HepG2 (cell line): Measurements from ENCODE around the gene ZC3H4. TPM values are rescaled to one million over a fixed set of nuclear protein-coding genes. Genes with fewer than 3 reads are reported as not detected.

Source experiments
- CSRNP2 ChIP-seq: sonication (generic); formaldehyde crosslinking; conservative IDR thresholded peaks from 2 replicates; pipeline ENCODE4 v1.8.0; 2022; ENCODE audit warnings: low read depth, missing genetic modification reagents
- KAT7 ChIP-seq: IDR thresholded peaks from 2 replicates; pipeline ENCODE4 v1.6.1; 2018; ENCODE audit warnings: borderline replicate concordance, missing compliant biosample characterization
- NCOA2 ChIP-seq: sonication (generic); formaldehyde crosslinking; IDR thresholded peaks from 2 replicates; pipeline ENCODE4 v1.8.0; 2022; ENCODE audit warnings: inconsistent platforms
- PRPF4 ChIP-seq: fragments of 200-400 bp; formaldehyde crosslinking; IDR thresholded peaks from 2 replicates; pipeline ENCODE4 v1.6.1; 2016; ENCODE audit warnings: low read length, low read depth; ENCODE audit not compliant: poor library complexity, severe bottlenecking
- RBFOX2 ChIP-seq: fragments of 200-400 bp; formaldehyde crosslinking; IDR thresholded peaks from 2 replicates; pipeline ENCODE4 v1.6.1; 2017; ENCODE audit warnings: low read depth, mild to moderate bottlenecking, low read length
- REXO4 ChIP-seq: sonication (generic); formaldehyde crosslinking; IDR thresholded peaks from 2 replicates; pipeline ENCODE4 v1.8.0; 2022; ENCODE audit warnings: missing genetic modification reagents, mild to moderate bottlenecking, borderline replicate concordance
- RNF2 ChIP-seq: fragments of 450-650 bp; conservative IDR thresholded peaks from 2 replicates; pipeline ENCODE4 v1.6.1; 2016; ENCODE audit warnings: low read depth
- SP5 ChIP-seq: IDR thresholded peaks from 2 replicates; pipeline ENCODE4 v1.6.1; 2016; ENCODE audit warnings: low read depth, borderline replicate concordance
- ZNF3 ChIP-seq: IDR thresholded peaks from 2 replicates; pipeline ENCODE4 v1.7.0; 2017; ENCODE audit warnings: inconsistent platforms
- ZNF318 ChIP-seq: sonication (generic); formaldehyde crosslinking; IDR thresholded peaks from 2 replicates; pipeline ENCODE4 v1.4.0; 2020; ENCODE audit warnings: mild to moderate bottlenecking, missing genetic modification reagents
- ZNF383 ChIP-seq: sonication (generic); formaldehyde crosslinking; IDR thresholded peaks from 2 replicates; pipeline ENCODE4 v1.4.0; 2020; ENCODE audit warnings: missing genetic modification reagents, mild to moderate bottlenecking, borderline replicate concordance
- ZNF543 ChIP-seq: sonication (generic); formaldehyde crosslinking; IDR thresholded peaks from 2 replicates; pipeline ENCODE4 v1.4.0; 2020; ENCODE audit warnings: mild to moderate bottlenecking, missing genetic modification reagents
- ZNF546 ChIP-seq: sonication (generic); formaldehyde crosslinking; conservative IDR thresholded peaks from 2 replicates; pipeline ENCODE4 v1.8.1; 2023; ENCODE audit warnings: mild to moderate bottlenecking, missing genetic modification reagents
- ZNF570 ChIP-seq: sonication (generic); formaldehyde crosslinking; IDR thresholded peaks from 2 replicates; pipeline ENCODE4 v1.4.0; 2020; ENCODE audit warnings: mild to moderate bottlenecking, missing genetic modification reagents, borderline replicate concordance
- ZNF619 ChIP-seq: sonication (generic); formaldehyde crosslinking; IDR thresholded peaks from 2 replicates; pipeline ENCODE4 v1.4.0; 2020; ENCODE audit warnings: mild to moderate bottlenecking, missing genetic modification reagents
- ZNF704 ChIP-seq: sonication (generic); formaldehyde crosslinking; IDR thresholded peaks from 2 replicates; pipeline ENCODE4 v1.8.1; 2023; ENCODE audit warnings: mild to moderate bottlenecking, inconsistent platforms, moderate library complexity, missing genetic modification reagents, borderline replicate concordance
- ZNF75D ChIP-seq: sonication (generic); formaldehyde crosslinking; IDR thresholded peaks from 2 replicates; pipeline ENCODE4 v1.8.1; 2023; ENCODE audit warnings: missing genetic modification reagents, mild to moderate bottlenecking, borderline replicate concordance
- polyA plus RNA-seq, 8 experiments: library from polyadenylated mRNA; depleted of rRNA in 3 of 8; stranded (reverse) in 7 of 8; unstranded in 1 of 8; fragments of >200 nt; fragmentation: Illumina TruSeq in 4 of 8; extraction: Trizol in 4 of 8; gene quantifications; 2 replicates each; pipeline versions ENCODE4 v1.2.1 to v1.2.3, GENCODE V29; 2011 to 2016; ENCODE audit warnings: low read depth in 4 of 8, missing spikeins in 1 of 8, mixed read lengths in 1 of 8; ENCODE audit not compliant: insufficient read depth in 1 of 8
- total RNA-seq, 5 experiments: library from RNA; depleted of rRNA; stranded (reverse); fragments of >200 nt; fragmentation: Illumina TruSeq; extraction: Trizol; gene quantifications; 2 replicates each; pipeline ENCODE4 v1.2.3, GENCODE V29; 2016; ENCODE audit warnings: low read depth in 1 of 5

Gene ZC3H4
- total and polyA plus RNA-seq, 2 of the 13 experiments (the other 11 are each of a cell fraction or from before 2014, with no cell fraction given), result 1.8 to 10.7 TPM

- TF ChIP-seq CSRNP2 (CRISPR knock-in tag), result no peak
- no peak for TF ChIP-seq PRPF4
- peak; percentile 82; the same call in 1 of the 2 replicates for TF ChIP-seq ZNF543 (CRISPR knock-in tag)
- peak; percentile 93 for TF ChIP-seq NCOA2 (CRISPR knock-in tag)
- peak; percentile 34; the same call in 1 of the 2 replicates for TF ChIP-seq KAT7
- TF ChIP-seq ZNF546 (CRISPR knock-in tag), result no peak
- peak; percentile 56; the same call in 1 of the 2 replicates for TF ChIP-seq RBFOX2
- TF ChIP-seq SP5 (CRISPR knock-in tag), result peak; percentile 89
- peak; percentile 77; the same call in 1 of the 2 replicates for TF ChIP-seq ZNF318 (CRISPR knock-in tag)
- TF ChIP-seq ZNF619 (CRISPR knock-in tag), result no peak
- TF ChIP-seq ZNF3, result no peak
- no peak for TF ChIP-seq RNF2
- no peak for TF ChIP-seq ZNF75D (CRISPR knock-in tag)
- no peak for TF ChIP-seq ZNF383 (CRISPR knock-in tag)
- TF ChIP-seq ZNF570 (CRISPR knock-in tag), result no peak
- no peak for TF ChIP-seq ZNF704 (CRISPR knock-in tag)
- TF ChIP-seq REXO4 (CRISPR knock-in tag), result no peak
These were observed 17.4 kb downstream of the ZC3H4 start (continued) for GRCh38 chr19:47096100-47096704.
